K562 (cell line): ENCODE data around the gene HAAO.

Experiments used
- MAFG ChIP-seq: fragments of 450-650 bp; conservative IDR thresholded peaks from 2 replicates; pipeline ENCODE4 v1.6.1; 2016; ENCODE audit warnings: missing genetic modification characterization, missing compliant biosample characterization
- MAFK ChIP-seq: IDR thresholded peaks from 2 replicates; pipeline ENCODE4 v1.6.1; 2011; ENCODE audit warnings: low read length, improper control_type of control experiment
- NFIC ChIP-seq: fragments of 450-650 bp; IDR thresholded peaks from 2 replicates; pipeline ENCODE4 v1.6.1; 2017; ENCODE audit warnings: mild to moderate bottlenecking, inconsistent platforms
- PHF21A ChIP-seq: fragments of 450-650 bp; IDR thresholded peaks from 2 replicates; pipeline ENCODE4 v1.6.1; 2017; ENCODE audit warnings: low read depth, borderline replicate concordance
- POLR2A ChIP-seq: fragments of 450-650 bp; conservative IDR thresholded peaks from 2 replicates; pipeline ENCODE4 v1.6.1; 2016
- RBBP5 ChIP-seq: fragments of 200-600 bp; sonication (generic); IDR thresholded peaks from 2 replicates; pipeline ENCODE4 v1.6.1; 2012; ENCODE audit warnings: borderline replicate concordance, mild to moderate bottlenecking, low read length, control low read depth, inconsistent platforms; ENCODE audit not compliant: insufficient read depth, poor library complexity, severe bottlenecking
- RFX5 ChIP-seq: IDR thresholded peaks from 2 replicates; pipeline ENCODE4 v1.6.1; 2011; ENCODE audit warnings: low read depth, mild to moderate bottlenecking, improper control_type of control experiment, low read length
- SP1 ChIP-seq: sonication (generic); formaldehyde crosslinking; IDR thresholded peaks from 2 replicates; pipeline ENCODE4 v1.8.1; 2022; ENCODE audit warnings: mild to moderate bottlenecking, missing genetic modification reagents
- TAF1 ChIP-seq: IDR thresholded peaks from 2 replicates; pipeline ENCODE4 v1.6.1; 2011; ENCODE audit warnings: mild to moderate bottlenecking, low read length, moderate library complexity; ENCODE audit not compliant: insufficient read depth, control insufficient read depth, severe bottlenecking; ENCODE audit errors: extremely low read depth
- TF ChIP-seq, protein P1 (sequence below), 3 experiments: IDR thresholded peaks in 2 of 3; conservative IDR thresholded peaks in 1 of 3; 2 replicates each; pipeline ENCODE4 v1.5.1; 2011 to 2012; ENCODE audit warnings: low read length in 3 of 3, mild to moderate bottlenecking in 3 of 3, control low read depth in 2 of 3, improper control_type of control experiment in 1 of 3, inconsistent platforms in 1 of 3, low read depth in 1 of 3, mixed read lengths in 1 of 3, moderate library complexity in 1 of 3; ENCODE audit not compliant: insufficient read depth in 2 of 3
- TF ChIP-seq, protein P2 (sequence below), 2 experiments: fragments of 150-350 bp in 1 of 2; IDR thresholded peaks; 2 replicates each; pipeline ENCODE4 v1.6.1; 2012 to 2016; ENCODE audit warnings: low read depth in 2 of 2, low read length in 2 of 2, mild to moderate bottlenecking in 1 of 2, moderate library complexity in 1 of 2

DNA sequence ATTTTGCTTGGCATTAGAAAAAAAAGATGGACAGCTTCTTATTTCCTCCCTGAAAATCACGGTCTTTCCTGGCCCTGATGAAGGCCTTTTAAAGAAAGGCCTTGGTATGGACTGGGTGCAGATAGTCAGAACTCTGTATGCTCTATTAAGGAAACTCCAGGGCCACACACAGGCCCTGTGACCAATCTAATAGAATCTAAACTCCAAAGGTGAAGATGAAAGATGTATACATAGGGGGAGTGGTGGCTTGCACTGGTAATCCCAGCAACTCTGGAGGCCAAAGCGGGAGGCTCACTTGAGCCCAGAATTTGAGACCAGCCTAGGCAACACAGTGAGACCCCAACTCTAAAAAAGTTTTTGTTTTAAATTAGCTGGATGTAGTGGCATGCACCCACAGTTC, 65.7 kb downstream of the HAAO start:
- TF ChIP-seq MAFG (tag): no peak
- TF ChIP-seq, protein P1, sequence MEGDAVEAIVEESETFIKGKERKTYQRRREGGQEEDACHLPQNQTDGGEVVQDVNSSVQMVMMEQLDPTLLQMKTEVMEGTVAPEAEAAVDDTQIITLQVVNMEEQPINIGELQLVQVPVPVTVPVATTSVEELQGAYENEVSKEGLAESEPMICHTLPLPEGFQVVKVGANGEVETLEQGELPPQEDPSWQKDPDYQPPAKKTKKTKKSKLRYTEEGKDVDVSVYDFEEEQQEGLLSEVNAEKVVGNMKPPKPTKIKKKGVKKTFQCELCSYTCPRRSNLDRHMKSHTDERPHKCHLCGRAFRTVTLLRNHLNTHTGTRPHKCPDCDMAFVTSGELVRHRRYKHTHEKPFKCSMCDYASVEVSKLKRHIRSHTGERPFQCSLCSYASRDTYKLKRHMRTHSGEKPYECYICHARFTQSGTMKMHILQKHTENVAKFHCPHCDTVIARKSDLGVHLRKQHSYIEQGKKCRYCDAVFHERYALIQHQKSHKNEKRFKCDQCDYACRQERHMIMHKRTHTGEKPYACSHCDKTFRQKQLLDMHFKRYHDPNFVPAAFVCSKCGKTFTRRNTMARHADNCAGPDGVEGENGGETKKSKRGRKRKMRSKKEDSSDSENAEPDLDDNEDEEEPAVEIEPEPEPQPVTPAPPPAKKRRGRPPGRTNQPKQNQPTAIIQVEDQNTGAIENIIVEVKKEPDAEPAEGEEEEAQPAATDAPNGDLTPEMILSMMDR (IDR thresholded peaks at IDR 0.05 in 2 of 3, conservative IDR thresholded peaks at IDR 0.05 in 1 of 3; ENCODE audit: insufficient read depth in 2 of 3, low read depth in 1 of 3, low read length in 3 of 3): no peak
- TF ChIP-seq PHF21A: no peak
- TF ChIP-seq, protein P2, sequence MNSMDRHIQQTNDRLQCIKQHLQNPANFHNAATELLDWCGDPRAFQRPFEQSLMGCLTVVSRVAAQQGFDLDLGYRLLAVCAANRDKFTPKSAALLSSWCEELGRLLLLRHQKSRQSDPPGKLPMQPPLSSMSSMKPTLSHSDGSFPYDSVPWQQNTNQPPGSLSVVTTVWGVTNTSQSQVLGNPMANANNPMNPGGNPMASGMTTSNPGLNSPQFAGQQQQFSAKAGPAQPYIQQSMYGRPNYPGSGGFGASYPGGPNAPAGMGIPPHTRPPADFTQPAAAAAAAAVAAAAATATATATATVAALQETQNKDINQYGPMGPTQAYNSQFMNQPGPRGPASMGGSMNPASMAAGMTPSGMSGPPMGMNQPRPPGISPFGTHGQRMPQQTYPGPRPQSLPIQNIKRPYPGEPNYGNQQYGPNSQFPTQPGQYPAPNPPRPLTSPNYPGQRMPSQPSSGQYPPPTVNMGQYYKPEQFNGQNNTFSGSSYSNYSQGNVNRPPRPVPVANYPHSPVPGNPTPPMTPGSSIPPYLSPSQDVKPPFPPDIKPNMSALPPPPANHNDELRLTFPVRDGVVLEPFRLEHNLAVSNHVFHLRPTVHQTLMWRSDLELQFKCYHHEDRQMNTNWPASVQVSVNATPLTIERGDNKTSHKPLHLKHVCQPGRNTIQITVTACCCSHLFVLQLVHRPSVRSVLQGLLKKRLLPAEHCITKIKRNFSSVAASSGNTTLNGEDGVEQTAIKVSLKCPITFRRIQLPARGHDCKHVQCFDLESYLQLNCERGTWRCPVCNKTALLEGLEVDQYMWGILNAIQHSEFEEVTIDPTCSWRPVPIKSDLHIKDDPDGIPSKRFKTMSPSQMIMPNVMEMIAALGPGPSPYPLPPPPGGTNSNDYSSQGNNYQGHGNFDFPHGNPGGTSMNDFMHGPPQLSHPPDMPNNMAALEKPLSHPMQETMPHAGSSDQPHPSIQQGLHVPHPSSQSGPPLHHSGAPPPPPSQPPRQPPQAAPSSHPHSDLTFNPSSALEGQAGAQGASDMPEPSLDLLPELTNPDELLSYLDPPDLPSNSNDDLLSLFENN (IDR thresholded peaks at IDR 0.05; ENCODE audit: low read depth in 2 of 2, low read length in 2 of 2): no peak
- no peak for TF ChIP-seq TAF1
- no peak for TF ChIP-seq RBBP5
- TF ChIP-seq RFX5: no peak
- no peak for TF ChIP-seq POLR2A
- no peak for TF ChIP-seq NFIC
- TF ChIP-seq SP1 (CRISPR knock-in tag): no peak
- TF ChIP-seq MAFK: no peak
